Prostate gland (tissue), 2 donors: Measurements from ENCODE around the gene THAP9. TPM values are rescaled to one million over a fixed set of nuclear protein-coding genes. Genes with fewer than 3 reads are reported as not detected.
A peak's percentile ranks its signal among the peaks of the same experiment; 100 is the strongest.

Experiments
- DNase-seq: peaks from one replicate; pipeline ENCODE4 v3.0.0-alpha.2; 2019; ENCODE audit warnings: low spot score
- H3K27ac ChIP-seq, 2 donors: fragments of 200-600 bp; sonication (generic); 2 replicates each; pipeline ENCODE4 v1.5.1; 2017 to 2019
- H3K27me3 ChIP-seq: fragments of 200-600 bp; sonication (generic); replicated peaks from 2 replicates; pipeline ENCODE4 v1.5.1; 2019; ENCODE audit not compliant: insufficient read depth
- H3K36me3 ChIP-seq, 2 donors: fragments of 200-600 bp; sonication (generic); 1 replicate in 1 of 2; 2 replicates in 1 of 2; pipeline versions ENCODE4 v1.5.1 to v1.8.1; 2017 to 2019
- H3K4me1 ChIP-seq: fragments of 200-600 bp; sonication (generic); replicated peaks from 2 replicates; pipeline ENCODE4 v1.5.1; 2019
- H3K4me3 ChIP-seq, 2 donors: fragments of 200-600 bp; sonication (generic); 2 replicates each; pipeline ENCODE4 v1.5.1; 2017 to 2019
- H3K9me3 ChIP-seq: fragments of 200-600 bp; sonication (generic); 2 replicates; pipeline ENCODE4 v1.5.1; 2017
- POLR2A ChIP-seq: fragments of 450-650 bp; IDR thresholded peaks from one replicate; pipeline ENCODE4 v1.6.1; 2016; ENCODE audit warnings: antibody characterized with exemption, mild to moderate bottlenecking
- POLR2AphosphoS5 ChIP-seq: sonication (generic); formaldehyde crosslinking; IDR thresholded peaks from one replicate; pipeline ENCODE4 v1.6.1; 2017; ENCODE audit warnings: antibody characterized with exemption
- WGBS: methylation state at CpG from one replicate; pipeline ENCODE4 v1.1.5; 2018; 5-methylcytosine and 5-hydroxymethylcytosine counted together
- intact Hi-C: fragments of 100-400 bp; cut with DNase I; formaldehyde crosslinking; loops from one replicate; pipeline ENCODE4 v1.14.2; 2022
- total RNA-seq, 2 donors: library from RNA; depleted of rRNA; stranded (reverse); fragments of >200 nt; gene quantifications; one replicate each; pipeline ENCODE4 v1.1.0, GENCODE V29; 2016
- TF ChIP-seq, protein P1 (sequence below), 4 experiments: fragments of 200-600 bp in 2 of 4; fragments of 450-650 bp in 2 of 4; sonication (generic) in 2 of 4; IDR thresholded peaks; 1 replicate in 3 of 4; 2 replicates in 1 of 4; pipeline ENCODE4 v1.5.1; 2016 to 2019; ENCODE audit warnings: antibody characterized with exemption in 4 of 4, mild to moderate bottlenecking in 2 of 4, moderate library complexity in 2 of 4

THAP9 gene
- total RNA-seq, 2 donors from 2014 or later, result 7.6 to 8.6 TPM

DNA sequence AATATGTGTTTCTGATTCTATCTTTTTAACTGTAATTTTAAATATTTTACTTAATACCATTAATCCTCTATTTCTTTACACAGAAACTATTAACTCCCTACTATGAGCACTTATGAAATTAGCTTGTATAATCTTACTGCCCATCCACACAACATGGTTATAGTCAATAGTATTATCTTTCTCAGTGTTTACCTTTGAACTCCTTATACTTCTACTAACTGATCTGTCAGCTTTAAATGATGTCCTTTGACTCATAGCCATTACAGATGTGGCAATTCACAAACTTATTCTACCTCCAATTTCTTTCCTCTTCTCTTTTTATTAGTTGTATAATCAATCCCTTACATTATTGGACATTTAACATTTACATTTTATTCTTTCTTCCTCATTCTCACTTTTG is 15.1 kb upstream of the THAP9 start:
- DNase-seq, result no peak
- no peaks in the 10 kb centered on the region for H3K9me3 ChIP-seq
- no peak overlapping the region for H3K27ac ChIP-seq
- TF ChIP-seq, protein P1, sequence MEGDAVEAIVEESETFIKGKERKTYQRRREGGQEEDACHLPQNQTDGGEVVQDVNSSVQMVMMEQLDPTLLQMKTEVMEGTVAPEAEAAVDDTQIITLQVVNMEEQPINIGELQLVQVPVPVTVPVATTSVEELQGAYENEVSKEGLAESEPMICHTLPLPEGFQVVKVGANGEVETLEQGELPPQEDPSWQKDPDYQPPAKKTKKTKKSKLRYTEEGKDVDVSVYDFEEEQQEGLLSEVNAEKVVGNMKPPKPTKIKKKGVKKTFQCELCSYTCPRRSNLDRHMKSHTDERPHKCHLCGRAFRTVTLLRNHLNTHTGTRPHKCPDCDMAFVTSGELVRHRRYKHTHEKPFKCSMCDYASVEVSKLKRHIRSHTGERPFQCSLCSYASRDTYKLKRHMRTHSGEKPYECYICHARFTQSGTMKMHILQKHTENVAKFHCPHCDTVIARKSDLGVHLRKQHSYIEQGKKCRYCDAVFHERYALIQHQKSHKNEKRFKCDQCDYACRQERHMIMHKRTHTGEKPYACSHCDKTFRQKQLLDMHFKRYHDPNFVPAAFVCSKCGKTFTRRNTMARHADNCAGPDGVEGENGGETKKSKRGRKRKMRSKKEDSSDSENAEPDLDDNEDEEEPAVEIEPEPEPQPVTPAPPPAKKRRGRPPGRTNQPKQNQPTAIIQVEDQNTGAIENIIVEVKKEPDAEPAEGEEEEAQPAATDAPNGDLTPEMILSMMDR (IDR thresholded peaks at IDR 0.05), result no peak
- H3K4me1 ChIP-seq, result no peaks in the 10 kb centered on the region
- intact Hi-C loops, result no loop called here
- no peaks in the 10 kb centered on the region for H3K36me3 ChIP-seq
- H3K4me3 ChIP-seq, result no peak overlapping the region
- no peaks in the 10 kb centered on the region for H3K27me3 ChIP-seq

DNA sequence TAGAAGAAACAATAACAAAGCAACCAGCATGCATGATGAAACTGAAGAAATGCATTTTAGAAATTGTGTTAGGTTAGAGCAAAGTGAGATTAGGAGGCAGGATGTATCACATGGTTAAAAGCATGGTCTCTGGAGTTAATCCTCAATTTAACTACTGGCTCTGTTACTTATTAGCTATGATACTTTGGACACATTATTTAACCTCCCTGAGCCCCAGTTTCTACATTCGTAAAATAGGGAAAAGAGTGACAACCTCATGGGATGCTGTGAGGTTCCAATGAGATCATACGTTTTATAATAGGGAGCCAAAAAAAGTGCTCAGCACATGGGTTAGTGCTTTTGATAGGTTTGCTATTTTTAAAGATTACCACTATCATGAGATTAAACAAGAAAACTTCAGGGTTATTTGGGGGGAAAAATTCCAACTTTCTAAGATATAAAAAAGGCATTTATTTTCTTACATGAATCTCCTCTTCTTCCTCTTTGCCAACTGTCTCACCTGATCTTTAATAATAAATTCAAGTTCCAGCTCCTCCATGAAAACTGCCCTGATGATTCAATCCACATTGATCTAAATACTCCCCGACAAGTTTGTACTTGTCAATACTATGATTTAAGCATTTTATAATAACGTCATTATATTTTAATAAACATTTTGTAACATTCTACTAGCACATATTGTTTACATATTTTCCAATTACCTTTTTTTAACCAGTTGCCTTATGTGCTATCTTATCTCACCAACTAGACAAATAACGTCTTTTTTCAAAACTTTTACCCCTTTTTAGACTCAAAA is 14.2 kb upstream of the THAP9 start:
- no peak overlapping the region for H3K27ac ChIP-seq
- TF ChIP-seq POLR2A (no peak), POLR2AphosphoS5 (no peak)
- TF ChIP-seq, protein P1 (IDR thresholded peaks at IDR 0.05), result no peak
- H3K36me3 ChIP-seq, result no peaks in the 10 kb centered on the region
- H3K9me3 ChIP-seq, result no peaks in the 10 kb centered on the region
- H3K27me3 ChIP-seq, result no peaks in the 10 kb centered on the region
- no peak overlapping the region for H3K4me3 ChIP-seq
- no peaks in the 10 kb centered on the region for H3K4me1 ChIP-seq
- DNase-seq, result no peak
- WGBS, result 39% methylated on average over 5 of the region's 5 CpGs
- intact Hi-C loops, result no loop called here

DNA sequence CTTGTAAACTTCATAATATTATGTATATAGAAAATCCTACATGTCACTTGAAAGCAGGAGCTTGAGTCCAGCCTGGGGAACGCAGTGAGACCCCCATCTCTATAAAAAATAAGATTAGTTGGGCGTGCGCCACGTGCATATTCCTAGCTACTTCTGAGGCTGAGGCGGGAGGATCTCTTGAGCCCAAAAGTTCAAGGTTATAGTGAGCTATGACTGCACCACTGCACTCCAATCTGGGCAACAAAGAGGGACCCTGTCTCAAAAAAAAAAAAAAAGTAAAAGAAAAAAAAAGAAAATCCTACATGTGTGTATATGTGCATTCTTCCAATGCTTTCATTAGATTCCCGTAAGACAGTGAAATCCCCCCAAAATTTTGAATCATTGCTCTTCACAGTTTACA is 11.2 kb upstream of the THAP9 start:
- H3K27ac ChIP-seq, result no peak overlapping the region
- H3K36me3 ChIP-seq, result no peaks in the 10 kb centered on the region
- no peaks in the 10 kb centered on the region for H3K27me3 ChIP-seq
- H3K4me3 ChIP-seq, result peak overlapping the region; percentile 56 to 79
- DNase-seq, result no peak
- intact Hi-C loops, result no loop called here
- TF ChIP-seq, protein P1 (IDR thresholded peaks at IDR 0.05), result no peak
- TF ChIP-seq POLR2A (no peak), POLR2AphosphoS5 (no peak)
- no peaks in the 10 kb centered on the region for H3K4me1 ChIP-seq
- 77% methylated on average over 6 of the region's 6 CpGs for WGBS
- no peaks in the 10 kb centered on the region for H3K9me3 ChIP-seq

DNA sequence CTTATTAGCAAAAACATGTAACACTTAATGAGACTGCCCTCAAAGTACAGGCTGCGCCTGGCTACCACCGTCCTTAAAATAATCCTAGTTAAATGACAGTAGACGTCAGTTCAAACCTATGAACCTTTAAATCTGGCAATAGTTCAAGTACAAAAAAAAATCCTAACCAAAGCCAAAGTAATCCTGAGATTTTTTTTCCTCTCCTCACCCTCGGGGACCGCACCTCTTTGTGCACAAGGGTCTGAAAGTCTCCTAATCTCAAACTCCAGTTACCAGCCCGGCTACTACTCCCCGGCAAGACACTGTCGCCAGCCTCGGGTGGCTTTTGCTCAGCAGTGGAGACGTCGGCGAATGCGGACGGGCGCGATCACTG is 10.0 kb upstream of the THAP9 start:
- WGBS, result 0% methylated on average over 16 of the region's 16 CpGs
- TF ChIP-seq POLR2AphosphoS5 (no peak), POLR2A (no peak)
- TF ChIP-seq, protein P1 (IDR thresholded peaks at IDR 0.05), result no peak
- no peaks in the 10 kb centered on the region for H3K9me3 ChIP-seq
- no peaks in the 10 kb centered on the region for H3K27me3 ChIP-seq
- H3K4me1 ChIP-seq, result no peaks in the 10 kb centered on the region
- H3K4me3 ChIP-seq, result peak overlapping the region; percentile 56 to 79
- intact Hi-C loops, result loop anchor here (2.0 to 10.0 kb wide), 3 partner anchors 364 to 518 kb away; partner anchors contain the start of genes ENOPH1, HNRNPD and HNRNPDL
- peak overlapping the region; percentile 93 to 98 for H3K27ac ChIP-seq
- no peak for DNase-seq
- H3K36me3 ChIP-seq, result no peaks in the 10 kb centered on the region
